GM12872 (cell line): ENCODE data around the gene SREBF1.

Experiments
- CTCF ChIP-seq: IDR thresholded peaks from 3 replicates; pipeline ENCODE4 v1.5.1; 2011; ENCODE audit warnings: low read depth, mild to moderate bottlenecking, low read length, moderate library complexity; ENCODE audit not compliant: insufficient read depth

SREBF1 gene

GRCh38 chr17:17779015-17779611, 57.7 kb downstream of the SREBF1 start:
- no peak for TF ChIP-seq CTCF

- no peak for TF ChIP-seq CTCF
Observed at GRCh38 chr17:17778308-17779014, 58.3 kb downstream of the SREBF1 start.

- no peak for TF ChIP-seq CTCF
Observed at GRCh38 chr17:17776889-17777288, 59.9 kb downstream of the SREBF1 start.

- 0 out of 3 replicates have a peak, but pooled peaks have one; percentile 21 for TF ChIP-seq CTCF
Observed at GRCh38 chr17:17774009-17774881, 62.5 kb downstream of the SREBF1 start.

GRCh38 chr17:17772231-17772630, 64.6 kb downstream of the SREBF1 start:
- no peak for TF ChIP-seq CTCF

- TF ChIP-seq CTCF: no peak
Observed at GRCh38 chr17:17771498-17772201, 65.1 kb downstream of the SREBF1 start.

GRCh38 chr17:17770632-17771044, 66.1 kb downstream of the SREBF1 start:
- no peak for TF ChIP-seq CTCF
